Esophagus squamous epithelium (tissue), 5 donors: ENCODE measurements around the gene MXRA8. TPM values are rescaled to one million over a fixed set of nuclear protein-coding genes. Genes with fewer than 3 reads are reported as not detected.
A peak's percentile ranks its signal among the peaks of the same experiment; 100 is the strongest.

Experiments used
- DNase-seq: peaks from one replicate; lab custom pipeline; 2025; lab: John Stamatoyannopoulos, UW
- H3K27ac ChIP-seq, 4 donors: fragments of 200-600 bp; sonication (generic); one replicate each; pipeline ENCODE4 v1.5.1; 2016 to 2019; ENCODE audit warnings: mild to moderate bottlenecking in 1 of 4
- H3K27me3 ChIP-seq, 4 donors: fragments of 200-600 bp; sonication (generic); 1 replicate in 3 of 4; 2 replicates in 1 of 4; pipeline versions ENCODE4 v1.5.1 to v1.6.0; 2017 to 2021; ENCODE audit warnings: antibody characterized with exemption in 1 of 4
- H3K36me3 ChIP-seq, 3 donors: fragments of 200-600 bp; sonication (generic); one replicate each; pipeline ENCODE4 v1.5.1; 2016 to 2019
- H3K4me1 ChIP-seq, 3 donors: fragments of 200-600 bp; sonication (generic); one replicate each; pipeline ENCODE4 v1.5.1; 2017 to 2019
- H3K4me3 ChIP-seq, 4 donors: fragments of 200-600 bp; sonication (generic); 1 replicate in 3 of 4; 2 replicates in 1 of 4; pipeline ENCODE4 v1.5.1; 2016 to 2019; ENCODE audit warnings: mild to moderate bottlenecking in 2 of 4, moderate library complexity in 1 of 4
- H3K9me3 ChIP-seq, 3 donors: fragments of 200-600 bp; sonication (generic); one replicate each; pipeline ENCODE4 v1.5.1; 2016 to 2019
- CTCF ChIP-seq, 6 experiments: fragments of 450-650 bp in 4 of 6; fragments of 200-600 bp in 2 of 6; sonication (generic) in 2 of 6; IDR thresholded peaks; one replicate each; pipeline ENCODE4 v1.5.1; 2016 to 2019; ENCODE audit warnings: antibody characterized with exemption in 6 of 6, mild to moderate bottlenecking in 4 of 6, moderate library complexity in 4 of 6
- POLR2A ChIP-seq, 4 donors: fragments of 450-650 bp; IDR thresholded peaks; one replicate each; pipeline ENCODE4 v1.6.1; 2017; ENCODE audit warnings: antibody characterized with exemption in 4 of 4, mild to moderate bottlenecking in 4 of 4, moderate library complexity in 3 of 4
- WGBS, 2 donors: methylation state at CpG; one replicate each; pipeline ENCODE4 v1.1.5; 2018; 5-methylcytosine and 5-hydroxymethylcytosine counted together
- intact Hi-C: fragments of 100-400 bp; cut with DNase I; formaldehyde crosslinking; loops from one replicate; pipeline ENCODE4 v1.15.0; 2022
- total RNA-seq, 4 donors: library from RNA; depleted of rRNA; stranded (reverse); fragments of >200 nt; gene quantifications; one replicate each; pipeline ENCODE4 v1.1.0, GENCODE V29; 2016
- donor health status: DM: yes; HTN: yes; CAD: no.

MXRA8 gene
- total RNA-seq, 4 donors from 2014 or later, result 0.45 to 33.8 (median 12.8) TPM

- DNase-seq, result no peak
- peaks cover 45 to 70% (median 55%) of the 10 kb centered on the region in 3 donors for H3K4me1 ChIP-seq
- H3K27me3 ChIP-seq, result no peaks in the 10 kb centered on the region
- H3K4me3 ChIP-seq, result peak overlapping the region; percentile 70 to 76 (median 74)
- intact Hi-C loops, result no loop called here
- H3K9me3 ChIP-seq, result no peaks in the 10 kb centered on the region
- H3K36me3 ChIP-seq, result peaks cover 0 to 18% (median 0%) of the 10 kb centered on the region in 3 donors
- WGBS, 2 donors, result 70% methylated on average over 4 of the region's 13 CpGs; no CpG with 5 or more reads in 1 of the 2 donors
- peak overlapping the region; percentile 86 to 99 (median 98) for H3K27ac ChIP-seq
- no peak for TF ChIP-seq POLR2A (IDR thresholded peaks at IDR 0.05)
Observed at GRCh38 chr1:1303736-1304135, 54.6 kb downstream of the MXRA8 start.

- no peak for DNase-seq
- TF ChIP-seq CTCF (IDR thresholded peaks at IDR 0.05), result no peak
- TF ChIP-seq POLR2A (IDR thresholded peaks at IDR 0.05), result no peak
Observed at GRCh38 chr1:1302951-1303509, 55.3 kb downstream of the MXRA8 start.

More at GRCh38 chr1:1302951-1303509, 55.3 kb downstream of the MXRA8 start:
- Histone ChIP-seq H3K4me1 (peaks cover 45 to 69% (median 55%) of the 10 kb centered on the region in 3 donors), H3K4me3 (peak overlapping the region in 3 of 4 donors; percentile 29 to 76 (median 70)), H3K27ac (peak overlapping the region; percentile 86 to 99 (median 98)), H3K9me3 (no peaks in the 10 kb centered on the region), H3K36me3 (peaks cover 0 to 26% (median 2%) of the 10 kb centered on the region in 3 donors), H3K27me3 (no peaks in the 10 kb centered on the region)
- intact Hi-C loops, result no loop called here
- 55% methylated on average over 4 of the region's 31 CpGs; no CpG with 5 or more reads in 1 of the 2 donors for WGBS, 2 donors

Other genes starting within 250 kb of the MXRA8 start
- 10 to 100 TPM in 3 of 4 donors, 1 to 10 TPM in 1; 6.9 to 19.6 (median 14.7) TPM for gene C1orf159, start 242.5 kb downstream of the MXRA8 start, total RNA-seq
- gene TTLL10, start 184.7 kb downstream of the MXRA8 start, total RNA-seq, result under 1 TPM in 2 of 4 donors, not detected in 2; 0.19 to 0.44 TPM
- gene TNFRSF18, start 152.0 kb downstream of the MXRA8 start, total RNA-seq, result 10 to 100 TPM in 1 of 4 donors, 1 to 10 TPM in 3; 2.0 to 21.0 (median 2.8) TPM
- 1 to 10 TPM in 1 of 4 donors, under 1 TPM in 2, not detected in 1; 0.40 to 1.3 (median 0.57) TPM for gene TNFRSF4, start 144.4 kb downstream of the MXRA8 start, total RNA-seq
- gene SDF4, start 126.6 kb downstream of the MXRA8 start, total RNA-seq, result 10 to 100 TPM; 65.0 to 75.4 (median 67.6) TPM
- gene B3GALT6, start 126.3 kb downstream of the MXRA8 start, total RNA-seq, result 10 to 100 TPM; 13.5 to 17.5 (median 15.6) TPM
- 1 to 10 TPM in 2 of 4 donors, under 1 TPM in 1, not detected in 1; 0.79 to 3.0 (median 1.7) TPM for gene C1QTNF12, start 111.8 kb downstream of the MXRA8 start, total RNA-seq
- 10 to 100 TPM; 32.6 to 54.3 (median 42.5) TPM for gene UBE2J2, start 84.7 kb downstream of the MXRA8 start, total RNA-seq
- 1 to 10 TPM; 1.1 to 8.3 (median 1.5) TPM for gene SCNN1D, start 78.1 kb downstream of the MXRA8 start, total RNA-seq
- gene ACAP3, start 50.6 kb downstream of the MXRA8 start, total RNA-seq, result 10 to 100 TPM; 36.4 to 66.7 (median 56.9) TPM
- 10 to 100 TPM; 20.0 to 52.5 (median 33.2) TPM for gene PUSL1, start 50.0 kb downstream of the MXRA8 start, total RNA-seq
- gene INTS11, start 33.9 kb downstream of the MXRA8 start, total RNA-seq, result 10 to 100 TPM; 61.5 to 82.0 (median 63.6) TPM
- gene CPTP, start 33.8 kb downstream of the MXRA8 start, total RNA-seq, result 10 to 100 TPM; 27.7 to 75.2 (median 33.4) TPM
- under 1 TPM; 0.13 to 0.57 (median 0.30) TPM for gene TAS1R3, start 27.3 kb downstream of the MXRA8 start, total RNA-seq
- 100 to 1,000 TPM in 1 of 4 donors, 10 to 100 TPM in 3; 63.5 to 111 (median 88.0) TPM for gene DVL1, start 9.1 kb downstream of the MXRA8 start, total RNA-seq
- gene AURKAIP1, start 16.7 kb upstream of the MXRA8 start, total RNA-seq, result 100 to 1,000 TPM in 3 of 4 donors, 10 to 100 TPM in 1; 92.7 to 134 (median 123) TPM
- 100 to 1,000 TPM in 2 of 4 donors, 10 to 100 TPM in 2; 42.5 to 213 (median 104) TPM for gene CCNL2, start 40.8 kb upstream of the MXRA8 start, total RNA-seq
- 100 to 1,000 TPM in 3 of 4 donors, 10 to 100 TPM in 1; 98.0 to 157 (median 116) TPM for gene MRPL20, start 48.7 kb upstream of the MXRA8 start, total RNA-seq
- 10 to 100 TPM in 2 of 4 donors, 1 to 10 TPM in 2; 4.7 to 28.3 (median 14.4) TPM for gene ANKRD65, start 62.7 kb upstream of the MXRA8 start, total RNA-seq
- 10 to 100 TPM; 20.0 to 55.0 (median 34.6) TPM for gene VWA1, start 77.1 kb upstream of the MXRA8 start, total RNA-seq
- gene ATAD3C, start 91.1 kb upstream of the MXRA8 start, total RNA-seq, result under 1 TPM; under 0.01 to 1.00 (median 0.28) TPM
- gene ATAD3B, start 113.2 kb upstream of the MXRA8 start, total RNA-seq, result 10 to 100 TPM in 3 of 4 donors, 1 to 10 TPM in 1; 9.9 to 40.1 (median 24.1) TPM
- 10 to 100 TPM; 27.0 to 53.8 (median 32.6) TPM for gene ATAD3A, start 153.6 kb upstream of the MXRA8 start, total RNA-seq
- 1 to 10 TPM in 1 of 4 donors, not detected in 3; 2.7 TPM for gene TMEM240, start 182.1 kb upstream of the MXRA8 start, total RNA-seq
- gene SSU72, start 216.3 kb upstream of the MXRA8 start, total RNA-seq, result 100 to 1,000 TPM in 3 of 4 donors, 10 to 100 TPM in 1; 98.4 to 125 (median 124) TPM
- 10 to 100 TPM in 1 of 4 donors, 1 to 10 TPM in 3; 5.8 to 15.6 (median 7.9) TPM for gene FNDC10, start 241.6 kb upstream of the MXRA8 start, total RNA-seq